Uterus (tissue), 4 donors: ENCODE data around the gene KIF26A. TPM values are rescaled to one million over a fixed set of nuclear protein-coding genes. Genes with fewer than 3 reads are reported as not detected.

ENCODE experiments used
- DNase-seq, 2 donors: peaks; one replicate each; pipeline ENCODE4 v3.0.0-alpha.2; 2019 to 2020
- H3K27ac ChIP-seq, 2 donors: fragments of 200-600 bp; sonication (generic); 1 replicate in 1 of 2; 2 replicates in 1 of 2; pipeline ENCODE4 v1.5.1; 2016 to 2018
- H3K27me3 ChIP-seq, 2 donors: fragments of 200-600 bp; sonication (generic); one replicate each; pipeline ENCODE4 v1.5.1; 2018 to 2019; ENCODE audit warnings: control low read depth in 1 of 2
- H3K36me3 ChIP-seq, 2 donors: fragments of 200-600 bp; sonication (generic); one replicate each; pipeline ENCODE4 v1.5.1; 2019; ENCODE audit warnings: control low read depth in 1 of 2
- H3K4me1 ChIP-seq, 2 donors: fragments of 200-600 bp; sonication (generic); one replicate each; pipeline ENCODE4 v1.5.1; 2018 to 2019; ENCODE audit warnings: control low read depth in 1 of 2
- H3K4me3 ChIP-seq, 2 donors: fragments of 200-600 bp; sonication (generic); 1 replicate in 1 of 2; 2 replicates in 1 of 2; pipeline ENCODE4 v1.5.1; 2018 to 2019; ENCODE audit warnings: mild to moderate bottlenecking in 1 of 2
- H3K9me3 ChIP-seq, 2 donors: fragments of 200-600 bp; sonication (generic); one replicate each; pipeline ENCODE4 v1.5.1; 2019; ENCODE audit warnings: control low read depth in 1 of 2
- CTCF ChIP-seq, 4 experiments: fragments of 200-600 bp in 2 of 4; fragments of 450-650 bp in 2 of 4; sonication (generic) in 2 of 4; IDR thresholded peaks; one replicate each; pipeline ENCODE4 v1.5.1; 2016 to 2019; ENCODE audit warnings: antibody characterized with exemption in 4 of 4, mild to moderate bottlenecking in 2 of 4, moderate library complexity in 1 of 4
- POLR2A ChIP-seq, 2 donors: fragments of 450-650 bp; IDR thresholded peaks; one replicate each; pipeline ENCODE4 v1.6.1; 2016; ENCODE audit warnings: antibody characterized with exemption in 2 of 2, mild to moderate bottlenecking in 1 of 2, moderate library complexity in 1 of 2
- intact Hi-C: fragments of 100-400 bp; cut with DNase I; formaldehyde crosslinking; loops from one replicate; pipeline ENCODE4 v1.15.1; 2023; ENCODE audit warnings: low total_unique reads
- total RNA-seq, 4 donors: library from RNA; depleted of rRNA in 3 of 4; stranded (reverse); fragments of >200 nt in 3 of 4; gene quantifications; one replicate each; pipeline versions ENCODE4 v1.1.0 to v1.2.4, GENCODE V29; 2014 to 2023
- donor health status: DM: yes; HTN: yes; CAD: no.

Gene KIF26A
- total RNA-seq, 4 donors from 2014 or later = 4.1 to 10.5 (median 7.5) TPM

- Histone ChIP-seq H3K27me3 (peaks cover 0 to 3% of the 10 kb centered on the region in 2 donors), H3K4me3 (no peak overlapping the region), H3K9me3 (no peaks in the 10 kb centered on the region), H3K4me1 (peaks cover 0 to 15% of the 10 kb centered on the region in 2 donors), H3K27ac (no peak overlapping the region), H3K36me3 (no peaks in the 10 kb centered on the region)
- intact Hi-C loops = no loop called here
- no peak for DNase-seq
- TF ChIP-seq POLR2A (IDR thresholded peaks at IDR 0.05) (no peak), CTCF (IDR thresholded peaks at IDR 0.05) (no peak)
These were observed 20.9 kb upstream of the KIF26A start for GRCh38 chr14:104117341-104118005.

- H3K4me3 ChIP-seq = no peak overlapping the region
- H3K36me3 ChIP-seq = no peaks in the 10 kb centered on the region
- intact Hi-C loops = no loop called here
- peaks cover 0 to 15% of the 10 kb centered on the region in 2 donors for H3K4me1 ChIP-seq
- no peak for TF ChIP-seq CTCF (IDR thresholded peaks at IDR 0.05)
- TF ChIP-seq POLR2A (IDR thresholded peaks at IDR 0.05) = no peak
- peaks cover 0 to 3% of the 10 kb centered on the region in 2 donors for H3K27me3 ChIP-seq
- no peaks in the 10 kb centered on the region for H3K9me3 ChIP-seq
- DNase-seq = no peak
- H3K27ac ChIP-seq = no peak overlapping the region
These were observed 20.2 kb upstream of the KIF26A start for GRCh38 chr14:104118006-104118844.

- H3K4me1 ChIP-seq = peaks cover 0 to 15% of the 10 kb centered on the region in 2 donors
- intact Hi-C loops = no loop called here
- DNase-seq = no peak
- peaks cover 0 to 3% of the 10 kb centered on the region in 2 donors for H3K27me3 ChIP-seq
- no peak overlapping the region for H3K4me3 ChIP-seq
- no peaks in the 10 kb centered on the region for H3K36me3 ChIP-seq
- peaks cover 0 to 1% of the 10 kb centered on the region in 2 donors for H3K9me3 ChIP-seq
- no peak for TF ChIP-seq CTCF (IDR thresholded peaks at IDR 0.05)
- TF ChIP-seq POLR2A (IDR thresholded peaks at IDR 0.05) = no peak
- no peak overlapping the region for H3K27ac ChIP-seq
These were observed 19.3 kb upstream of the KIF26A start for GRCh38 chr14:104119119-104119487.

- Histone ChIP-seq H3K9me3 (peaks cover 0 to 7% of the 10 kb centered on the region in 2 donors), H3K36me3 (no peaks in the 10 kb centered on the region), H3K4me1 (peaks cover 0 to 15% of the 10 kb centered on the region in 2 donors), H3K27ac (no peak overlapping the region), H3K27me3 (peaks cover 0 to 6% of the 10 kb centered on the region in 2 donors), H3K4me3 (no peak overlapping the region)
- intact Hi-C loops = no loop called here
- no peak for DNase-seq
- no peak for TF ChIP-seq CTCF (IDR thresholded peaks at IDR 0.05)
- no peak for TF ChIP-seq POLR2A (IDR thresholded peaks at IDR 0.05)
These were observed 18.7 kb upstream of the KIF26A start for GRCh38 chr14:104119488-104120251.
